ENCODE measurements around the gene TRIL. TPM values are rescaled to one million over a fixed set of nuclear protein-coding genes. Genes with fewer than 3 reads are reported as not detected.

Gene TRIL
- total and polyA plus RNA-seq, 2 donors (not counting 3 experiments of a cell fraction or from before 2014, with no cell fraction given), result 0.52 to 1.8 TPM

GRCh38 chr7:28941633-28942032 lies 16.5 kb downstream of the TRIL start:
- Histone ChIP-seq H3K27me3 (ENCODE audit: control insufficient read depth in 2 of 2, insufficient read depth in 2 of 2, low read length in 2 of 2) (no peaks in the 10 kb centered on the region), H3K36me3 (ENCODE audit: control insufficient read depth in 2 of 2, extremely low read depth in 1 of 2, insufficient read depth in 2 of 2, low read length in 2 of 2) (no peaks in the 10 kb centered on the region), H3K4me3 (replicated peaks in 1 of 3; ENCODE audit: insufficient read depth in 1 of 3, low read depth in 1 of 3, low read length in 3 of 3) (no peak overlapping the region), H2AFZ (ENCODE audit: low read depth, low read length) (no peak overlapping the region), H3K9ac (replicated peaks; ENCODE audit: extremely low read depth, insufficient read depth, low read length) (no peak overlapping the region), H3K27ac (ENCODE audit: insufficient read depth, low read depth, low read length) (no peak overlapping the region), H3K4me2 (ENCODE audit: insufficient read depth, low read length) (no peak overlapping the region), H3K79me2 (ENCODE audit: control insufficient read depth, insufficient read depth, low read length) (no peaks in the 10 kb centered on the region), H3K9me1 (replicated peaks; ENCODE audit: control insufficient read depth, extremely low read depth, insufficient read depth, low read length) (no peaks in the 10 kb centered on the region), H3K4me1 (ENCODE audit: control insufficient read depth, extremely low read depth, insufficient read depth, low read length) (no peaks in the 10 kb centered on the region), H4K20me1 (replicated peaks; ENCODE audit: control insufficient read depth, extremely low read depth, insufficient read depth, low read length) (no peaks in the 10 kb centered on the region), H3K9me3 (replicated peaks; ENCODE audit: control insufficient read depth, insufficient read depth, low read length) (no peaks in the 10 kb centered on the region)
- FAIRE-seq (no peak), DNase-seq (ENCODE audit: low read depth, low spot score) (no peak)
- ChIA-PET CTCF (interaction anchor here (0.9 to 3.8 kb wide), 2 partner anchors 20 to 165 kb away, joined by 4 to 18 read pairs; no protein-coding TSS in a partner anchor), POLR2A (no interaction called here)
- dilution Hi-C loops (cut with MboI; ENCODE audit: extremely low pct_ligation_motif_present, low sequenced_read_pairs) (no loop called here), intact Hi-C loops (cut with micrococcal nuclease) (no loop called here)
- BruUV-seq (replicated peaks), result no TSS peak
- TF ChIP-seq POLR2A (IDR thresholded peaks at IDR 0.05; ENCODE audit: low read depth, low read length), result no peak
- TF ChIP-seq GATA2 (IDR thresholded peaks at IDR 0.05; ENCODE audit: insufficient read depth, insufficient read length, low read depth, low read length), result no peak
- TF ChIP-seq FOS (IDR thresholded peaks at IDR 0.05; ENCODE audit: borderline replicate concordance, insufficient read depth, low read length), result no peak
- TF ChIP-seq CTCF (IDR thresholded peaks at IDR 0.05; ENCODE audit: extremely low read depth in 1 of 2, insufficient read depth in 1 of 2, low read depth in 1 of 2, low read length in 2 of 2), result no peak
- no peak for TF ChIP-seq MAX (IDR thresholded peaks at IDR 0.05; ENCODE audit: insufficient read depth, insufficient read length)
- TF ChIP-seq POLR2AphosphoS5 (IDR thresholded peaks at IDR 0.05; ENCODE audit: insufficient read depth, low read depth, low read length), result no peak

Measured in endothelial cell of umbilical vein (primary cell).